Measurements from ENCODE around the gene PARD6B.
"Not testable (repeated sequence)": the region's sequence is repeated elsewhere in the genome, so short reads cannot be mapped to it uniquely, and the experiment has no call there.

Gene PARD6B

DNA sequence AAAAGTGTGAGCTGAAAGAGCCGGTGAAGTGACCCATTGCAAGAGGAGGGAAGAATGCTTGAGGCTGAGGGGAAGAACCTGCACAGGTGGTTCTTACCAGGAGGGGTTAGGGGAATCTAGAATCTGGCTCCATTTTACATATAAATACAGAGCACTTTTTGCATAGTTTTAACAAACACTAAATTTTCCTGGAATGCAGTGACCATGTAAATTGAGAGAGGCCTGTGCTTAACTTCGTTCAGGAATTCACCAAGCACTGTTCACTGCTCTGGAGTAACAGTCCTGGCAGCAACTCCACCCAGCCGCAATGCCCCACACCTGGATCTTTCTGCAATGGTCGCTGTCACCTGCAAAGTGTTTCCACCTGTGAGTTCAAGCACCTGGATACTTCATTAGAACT, 26.9 kb upstream of the PARD6B start:
- DNase-seq = no peak

- no peak for DNase-seq
These were observed 26.4 kb upstream of the PARD6B start for GRCh38 chr20:50704971-50705370.

DNA sequence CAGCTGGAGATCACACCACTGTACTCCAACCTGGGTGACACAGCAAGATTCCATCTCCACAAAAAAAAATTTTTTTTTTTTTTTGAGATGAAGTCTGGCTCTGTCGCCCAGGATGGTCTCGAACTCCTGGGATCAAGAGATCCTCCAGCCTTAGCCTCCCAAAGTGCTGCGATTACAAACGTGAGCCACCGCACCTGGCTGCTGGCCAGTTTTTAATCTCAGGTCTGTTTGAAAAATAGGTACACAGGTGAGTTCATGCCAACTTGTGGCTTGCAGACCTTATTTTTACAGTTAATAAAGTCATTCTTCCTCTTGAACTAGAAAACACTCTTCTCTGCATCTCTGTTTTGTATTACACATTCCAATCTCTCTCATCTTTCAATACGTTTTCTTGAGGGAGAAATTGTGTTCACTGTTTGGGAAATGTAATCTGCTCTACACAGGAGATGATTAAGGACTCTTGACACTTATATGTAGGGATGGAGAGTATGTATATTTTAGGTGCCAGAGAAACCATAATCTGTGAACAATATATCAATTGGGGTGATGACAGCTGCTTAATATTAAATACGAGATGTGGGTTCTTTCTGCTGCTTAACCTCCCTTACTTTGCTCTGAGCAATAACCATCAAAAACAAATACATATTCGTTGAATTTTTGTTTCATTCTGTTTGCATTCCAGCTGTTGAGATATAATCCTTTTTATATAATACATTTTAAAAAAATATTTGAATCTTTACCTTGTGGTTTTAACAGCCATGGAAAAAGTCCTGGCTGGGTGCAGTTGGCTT, 22.3 kb upstream of the PARD6B start:
- no peak for DNase-seq

DNA sequence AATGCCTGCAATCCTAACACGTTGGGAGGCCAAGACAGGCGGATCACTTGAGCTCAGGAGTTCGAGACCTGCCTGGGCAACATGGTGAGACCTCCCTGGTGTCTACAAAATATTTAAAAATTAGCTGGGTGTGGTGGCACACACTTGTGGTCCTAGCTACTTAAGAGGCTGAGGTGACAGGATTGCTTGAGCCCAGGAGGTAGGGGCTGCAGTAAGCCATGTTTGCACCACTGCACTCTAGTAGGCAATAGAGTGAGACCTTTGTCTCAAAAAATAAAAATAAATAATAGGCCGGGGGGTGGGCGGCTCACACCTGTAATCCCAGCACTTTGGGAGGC, 21.8 kb upstream of the PARD6B start:
- DNase-seq = no peak

DNA sequence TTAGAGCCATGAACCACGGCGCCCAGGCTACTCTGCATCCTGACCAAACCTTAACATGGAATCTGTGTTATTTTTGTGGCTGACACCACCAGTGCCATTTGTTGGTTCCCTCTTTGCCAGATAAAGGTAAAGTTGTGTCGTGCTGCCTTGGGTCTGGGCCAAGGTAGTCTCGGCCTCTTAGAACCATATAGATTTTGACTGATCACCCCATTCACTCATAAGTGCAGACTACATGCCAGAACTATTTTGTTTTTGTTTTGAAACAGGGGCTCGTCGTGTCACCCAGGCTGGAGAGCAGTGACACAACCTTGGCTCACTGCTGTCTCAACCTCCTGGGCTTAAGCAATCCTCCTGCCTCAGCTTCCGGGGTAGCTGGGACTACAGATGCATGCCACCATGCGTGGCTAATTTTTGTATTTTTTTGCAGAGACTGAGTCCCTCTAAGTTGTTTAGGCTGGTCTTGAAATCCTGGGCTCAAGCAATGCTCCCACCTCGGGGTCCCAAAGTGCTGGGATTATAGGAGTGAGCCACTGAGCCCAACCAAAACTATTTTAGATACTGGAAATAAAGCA, 20.8 kb upstream of the PARD6B start:
- DNase-seq = no peak

GRCh38 chr20:50711113-50711825, 20.1 kb upstream of the PARD6B start:
- no peak for DNase-seq

GRCh38 chr20:50712771-50713656, 18.4 kb upstream of the PARD6B start:
- no peak for DNase-seq

- no peak for DNase-seq
These were observed 17.7 kb upstream of the PARD6B start for GRCh38 chr20:50713657-50714101.

GRCh38 chr20:50714426-50714825, 17.0 kb upstream of the PARD6B start:
- not testable (repeated sequence) for DNase-seq

DNA sequence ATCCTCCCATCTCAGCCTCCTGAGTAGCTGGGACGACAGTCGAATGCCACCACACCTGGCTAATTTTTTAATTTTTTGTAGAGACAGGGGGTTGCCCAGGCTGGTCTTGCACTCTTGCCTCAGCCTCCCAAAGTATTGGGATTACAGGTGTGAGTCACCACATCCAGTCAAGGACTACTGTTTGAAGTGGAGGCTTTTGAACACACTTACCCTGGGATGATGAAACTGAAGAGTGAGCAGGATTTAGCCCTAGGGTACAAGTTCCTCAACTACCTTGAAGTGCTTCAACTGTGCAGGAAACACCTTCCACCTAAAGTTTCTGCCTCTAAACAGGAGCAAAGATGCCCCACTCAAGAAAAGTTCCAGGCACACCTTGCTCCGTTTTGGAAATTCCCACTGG, 15.7 kb upstream of the PARD6B start:
- DNase-seq = no peak

GRCh38 chr20:50716518-50716917, 14.9 kb upstream of the PARD6B start:
- DNase-seq = no peak

DNA sequence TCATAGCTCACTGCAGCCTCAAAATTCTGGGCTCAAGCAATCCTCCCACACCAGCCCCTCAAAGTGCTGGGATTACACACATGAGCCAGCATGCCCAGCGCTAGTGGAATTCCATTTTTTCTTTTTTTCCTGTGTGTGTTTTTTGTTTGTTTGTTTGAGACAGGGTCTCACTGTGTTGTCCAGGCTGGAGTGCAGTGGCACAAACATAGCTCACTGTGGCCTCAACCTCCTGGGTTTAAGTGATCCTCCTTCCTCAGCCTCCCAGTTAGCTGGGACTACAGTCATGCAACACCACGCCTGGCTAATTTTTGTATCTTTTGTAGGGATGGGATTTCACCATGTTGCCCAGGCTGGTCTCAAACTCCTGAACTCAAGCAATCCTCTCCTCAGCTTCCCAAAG, 14.1 kb upstream of the PARD6B start:
- no peak for DNase-seq

DNA sequence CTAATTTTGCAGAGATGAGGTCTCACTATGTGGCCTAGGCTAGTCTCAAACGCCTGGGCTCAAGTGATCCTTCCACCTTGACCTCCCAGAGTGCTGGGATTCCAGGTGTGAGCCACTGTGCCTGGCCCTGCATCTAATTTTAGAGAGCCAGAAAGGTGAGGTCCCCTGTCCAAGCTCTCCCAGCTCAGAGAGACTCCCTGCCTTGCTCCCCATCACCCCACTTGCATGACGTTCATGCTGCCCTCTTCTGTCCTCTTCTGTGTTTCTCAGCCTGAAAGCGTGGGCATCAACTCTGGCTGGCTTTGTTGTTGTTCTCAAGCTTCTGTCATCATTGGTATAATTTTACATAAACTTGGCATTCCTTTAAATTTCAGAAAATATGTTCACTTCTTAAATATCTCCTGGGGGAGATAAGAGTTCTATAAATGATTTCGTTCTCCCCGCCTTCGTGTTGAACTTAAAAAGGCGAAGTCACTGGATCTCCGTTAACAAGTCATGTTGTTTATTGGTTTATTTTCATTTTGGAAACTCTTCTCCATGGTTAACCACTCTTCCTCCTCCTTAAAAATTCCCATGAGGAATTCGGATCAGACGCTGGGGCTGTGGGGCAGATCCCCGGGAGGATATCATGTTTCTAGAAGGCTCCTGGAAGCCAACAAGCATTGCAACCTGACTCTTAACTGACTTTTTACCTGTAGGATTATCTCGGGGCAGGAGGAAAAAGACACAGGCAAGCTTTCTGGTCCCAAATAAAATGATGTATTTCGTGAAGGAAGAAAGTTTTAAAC, 13.2 kb upstream of the PARD6B start:
- DNase-seq = no peak

GRCh38 chr20:50719328-50719727, 12.1 kb upstream of the PARD6B start:
- DNase-seq = no peak

GRCh38 chr20:50720026-50720425, 11.4 kb upstream of the PARD6B start:
- DNase-seq = no peak

DNA sequence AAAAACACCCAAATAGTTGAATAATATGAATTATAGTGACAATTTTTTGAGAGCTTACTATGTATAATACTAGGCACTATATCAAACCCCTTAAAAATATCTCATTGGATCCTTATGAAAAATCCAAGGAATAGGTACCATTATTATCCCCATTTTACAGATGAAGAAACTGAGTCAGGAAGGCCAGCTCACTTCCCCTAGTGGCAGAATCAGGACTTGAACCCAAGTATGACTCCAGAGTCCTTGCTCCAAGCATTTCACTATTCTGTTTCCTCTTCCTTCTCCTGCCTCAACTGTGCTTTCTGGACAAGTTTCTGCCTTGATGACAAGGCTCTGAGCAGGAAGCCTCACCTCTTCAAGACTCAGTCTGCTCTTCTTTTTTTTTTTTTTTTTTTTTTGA, 10.8 kb upstream of the PARD6B start:
- no peak for DNase-seq

DNA sequence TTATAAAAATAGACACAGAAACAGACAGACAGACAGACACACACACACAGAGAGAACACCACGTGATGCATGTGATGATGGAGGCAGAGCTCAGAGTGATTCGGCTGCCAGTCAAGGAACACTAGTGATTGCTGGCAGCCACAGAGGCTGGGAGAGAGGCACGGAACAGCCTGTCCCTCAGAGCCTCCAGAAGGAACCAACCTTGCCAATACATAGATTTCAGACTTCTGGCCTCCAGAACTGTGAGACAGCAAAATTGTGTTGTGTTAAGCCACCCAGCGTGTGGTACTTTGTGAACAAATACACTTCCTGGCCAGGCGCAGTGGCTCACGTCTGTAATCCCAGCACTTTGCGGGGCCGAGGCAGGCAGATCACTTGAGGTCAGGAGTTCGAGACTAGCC, 9.5 kb upstream of the PARD6B start:
- no peak for DNase-seq

GRCh38 chr20:50722424-50723155, 8.8 kb upstream of the PARD6B start:
- DNase-seq = no peak

GRCh38 chr20:50723672-50724071, 7.7 kb upstream of the PARD6B start:
- no peak for DNase-seq

DNA sequence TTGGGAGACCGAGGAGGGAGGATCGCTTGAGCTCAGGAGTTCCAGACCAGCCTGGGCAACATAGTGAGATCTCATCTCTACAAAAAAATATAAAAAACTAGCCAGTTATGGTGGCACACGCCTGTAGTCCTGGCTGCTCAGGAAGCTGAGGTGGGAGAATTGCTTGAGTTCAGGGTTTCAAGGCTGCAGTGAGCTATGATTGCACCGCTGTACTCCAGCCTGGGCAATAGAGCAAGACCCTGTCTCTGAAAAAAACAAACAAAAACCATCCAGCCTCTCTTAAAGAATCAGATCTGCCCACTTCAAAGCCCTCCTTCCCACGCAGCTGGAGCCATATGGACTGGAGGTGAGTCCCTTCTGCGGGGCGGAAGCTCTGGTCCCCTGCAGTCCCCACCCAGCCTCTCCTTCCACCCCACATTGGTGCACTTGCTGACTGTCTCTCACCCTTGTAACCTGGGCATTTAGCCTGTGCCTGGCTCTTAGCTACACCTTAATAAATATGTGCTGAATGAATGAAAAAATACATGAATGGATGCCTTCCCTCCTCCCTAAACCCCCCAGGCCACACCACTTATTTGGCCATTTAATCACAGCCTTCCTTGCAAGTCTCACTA, 7.2 kb upstream of the PARD6B start:
- no peak for DNase-seq
